IMR-90 (cell line): ENCODE results near the gene UBASH3B. TPM values are rescaled to one million over a fixed set of nuclear protein-coding genes. Genes with fewer than 3 reads are reported as not detected.

Experiments
- ATAC-seq: fragments of 200-7000 bp; cut with Tn5 transposase; 2 replicates; pipeline ENCODE4 v1.9.1; 2020; ENCODE audit warnings: low read depth, mild to moderate bottlenecking, moderate library complexity
- BruUV-seq: library from RNA; stranded (reverse); fragments of 400-500 nt; replicated peaks from 2 replicates; lab custom pipeline; 2021; lab: Mats Ljungman, UMichigan
- CTCF ChIA-PET: fragments of 300-600 bp; formaldehyde crosslinking; extraction: SDS; loops from one replicate; lab custom pipeline; 2021; ENCODE audit warnings: antibody characterized with exemption; lab: Yijun Ruan, JAX
- POLR2A ChIA-PET: fragments of 300-600 bp; sonication (Branson Sonifier 250); formaldehyde crosslinking; loops from one replicate; lab custom pipeline; 2022; ENCODE audit warnings: antibody characterized with exemption; ENCODE audit not compliant: unreplicated experiment; lab: Charles Lee
- DNase-seq: peaks from one replicate; pipeline ENCODE4 v3.0.0; 2013
- H2AFZ ChIP-seq: replicated peaks from 2 replicates; pipeline ENCODE3; 2013; ENCODE audit warnings: low read length, mild to moderate bottlenecking; ENCODE audit not compliant: poor library complexity
- H2AK5ac ChIP-seq: 2 replicates; pipeline ENCODE4 v1.6.1; 2013; ENCODE audit warnings: low read depth, low read length, inconsistent platforms
- H2AK9ac ChIP-seq: replicated peaks from 2 replicates; pipeline ENCODE3; 2013; ENCODE audit warnings: mild to moderate bottlenecking, low read depth, low read length, moderate library complexity; ENCODE audit not compliant: poor library complexity
- H2BK120ac ChIP-seq: 2 replicates; pipeline ENCODE4 v1.6.1; 2013; ENCODE audit warnings: low read depth, low read length, inconsistent platforms
- H2BK15ac ChIP-seq: 3 replicates; pipeline ENCODE4 v1.6.1; 2013; ENCODE audit warnings: low read depth, low read length, inconsistent platforms
- H2BK20ac ChIP-seq: 2 replicates; pipeline ENCODE4 v1.6.1; 2013; ENCODE audit warnings: low read depth, mild to moderate bottlenecking, inconsistent platforms, low read length, moderate library complexity
- H2BK5ac ChIP-seq: 2 replicates; pipeline ENCODE4 v1.6.1; 2013; ENCODE audit warnings: mild to moderate bottlenecking, low read depth, low read length, inconsistent platforms; ENCODE audit not compliant: poor library complexity, severe bottlenecking
- H3K14ac ChIP-seq: replicated peaks from 2 replicates; pipeline ENCODE4 v1.6.1; 2013; ENCODE audit warnings: low read depth, low read length, inconsistent platforms
- H3K18ac ChIP-seq: 2 replicates; pipeline ENCODE4 v1.6.1; 2013; ENCODE audit warnings: low read depth, low read length, control low read depth
- H3K23ac ChIP-seq: 2 replicates; pipeline ENCODE4 v1.6.1; 2013; ENCODE audit warnings: low read depth, low read length, inconsistent platforms
- H3K27ac ChIP-seq: 2 replicates; pipeline ENCODE4 v1.5.1; 2013; ENCODE audit warnings: mild to moderate bottlenecking, control low read depth, low read length; ENCODE audit not compliant: insufficient read depth
- H3K27me3 ChIP-seq: 2 replicates; pipeline ENCODE4 v1.6.1; 2013; ENCODE audit warnings: low read length; ENCODE audit not compliant: control insufficient read depth, insufficient read depth
- H3K36me3 ChIP-seq: 2 replicates; pipeline ENCODE4 v1.6.1; 2013; ENCODE audit warnings: low read length, mixed read lengths; ENCODE audit not compliant: control insufficient read depth, insufficient read depth
- H3K4ac ChIP-seq: 2 replicates; pipeline ENCODE4 v1.6.1; 2013; ENCODE audit warnings: low read depth, low read length, inconsistent platforms
- H3K4me1 ChIP-seq: 2 replicates; pipeline ENCODE4 v1.6.1; 2013; ENCODE audit warnings: low read length, mixed read lengths; ENCODE audit not compliant: control insufficient read depth, insufficient read depth
- H3K4me2 ChIP-seq: 2 replicates; pipeline ENCODE4 v1.6.1; 2013; ENCODE audit warnings: low read depth, mild to moderate bottlenecking, control low read depth, low read length, moderate library complexity
- H3K4me3 ChIP-seq: 2 replicates; pipeline ENCODE4 v1.5.1; 2013; ENCODE audit warnings: low read depth, mild to moderate bottlenecking, control low read depth, low read length, moderate library complexity; ENCODE audit not compliant: insufficient read depth
- H3K56ac ChIP-seq: 2 replicates; pipeline ENCODE4 v1.6.1; 2013; ENCODE audit warnings: low read length, inconsistent platforms; ENCODE audit not compliant: insufficient read depth; ENCODE audit errors: extremely low read depth
- H3K79me1 ChIP-seq, 2 experiments: 2 replicates each; pipeline ENCODE4 v1.6.1; 2013; ENCODE audit warnings: low read length in 2 of 2, inconsistent platforms in 1 of 2, low read depth in 1 of 2
- H3K9ac ChIP-seq: 2 replicates; pipeline ENCODE4 v1.6.1; 2013; ENCODE audit warnings: low read depth, low read length, control low read depth
- H3K9me1 ChIP-seq: 2 replicates; pipeline ENCODE4 v1.6.1; 2013; ENCODE audit warnings: low read length, inconsistent platforms; ENCODE audit not compliant: insufficient read depth
- H3K9me3 ChIP-seq: 2 replicates; pipeline ENCODE4 v1.6.1; 2013; ENCODE audit warnings: low read length; ENCODE audit not compliant: control insufficient read depth, insufficient read depth
- H4K20me1 ChIP-seq: 2 replicates; pipeline ENCODE4 v1.6.1; 2013; ENCODE audit warnings: low read length, inconsistent platforms; ENCODE audit not compliant: insufficient read depth
- H4K5ac ChIP-seq: 2 replicates; pipeline ENCODE4 v1.6.1; 2013; ENCODE audit warnings: mild to moderate bottlenecking, low read depth, low read length, control low read depth
- H4K8ac ChIP-seq, 2 experiments: 2 replicates each; pipeline ENCODE4 v1.6.1; 2013; ENCODE audit warnings: low read depth in 2 of 2, low read length in 2 of 2, control low read depth in 1 of 2, inconsistent platforms in 1 of 2
- H4K91ac ChIP-seq: 2 replicates; pipeline ENCODE4 v1.6.1; 2013; ENCODE audit warnings: low read depth, low read length, inconsistent platforms; ENCODE audit not compliant: insufficient read depth
- CEBPB ChIP-seq: IDR thresholded peaks from 2 replicates; pipeline ENCODE4 v1.6.1; 2012; ENCODE audit warnings: low read depth, low read length, improper control_type of control experiment
- CHD1 ChIP-seq: IDR thresholded peaks from 2 replicates; pipeline ENCODE4 v1.6.1; 2012; ENCODE audit warnings: low read depth, low read length, improper control_type of control experiment
- MAFK ChIP-seq: IDR thresholded peaks from 2 replicates; pipeline ENCODE4 v1.6.1; 2012; ENCODE audit warnings: low read depth, low read length, improper control_type of control experiment
- MAZ ChIP-seq: IDR thresholded peaks from 2 replicates; pipeline ENCODE4 v1.6.1; 2012; ENCODE audit warnings: low read depth, mild to moderate bottlenecking, low read length, improper control_type of control experiment, moderate library complexity, borderline replicate concordance
- RAD21 ChIP-seq: IDR thresholded peaks from 2 replicates; pipeline ENCODE4 v1.6.1; 2012; ENCODE audit warnings: low read length, improper control_type of control experiment
- RCOR1 ChIP-seq: IDR thresholded peaks from 2 replicates; pipeline ENCODE4 v1.6.1; 2012; ENCODE audit warnings: mild to moderate bottlenecking, low read length, improper control_type of control experiment; ENCODE audit not compliant: insufficient replicate concordance
- RFX5 ChIP-seq: IDR thresholded peaks from 2 replicates; pipeline ENCODE4 v1.8.0; 2012; ENCODE audit warnings: low read depth, mild to moderate bottlenecking, low read length, moderate library complexity
- WGBS, 2 experiments: methylation state at CpG; one replicate each; pipeline versions ENCODE4 v1.1.5 to v1.1.7; 2013; ENCODE audit warnings: missing lambda C conversion rate in 2 of 2; ENCODE audit not compliant: insufficient read length in 1 of 2; ENCODE audit errors: extremely low coverage in 2 of 2; 5-methylcytosine and 5-hydroxymethylcytosine counted together
- dilution Hi-C: fragments of 300-500 bp; cut with HindIII; formaldehyde crosslinking; loops from one replicate; pipeline ENCODE4 v1.14.3; 2018; ENCODE audit warnings: low sequenced_read_pairs; ENCODE audit not compliant: unreplicated experiment
- in situ Hi-C: fragments of 300-500 bp; cut with MboI; formaldehyde crosslinking; loops from 3 replicates; pipeline ENCODE4 v1.14.3; 2019; ENCODE audit warnings: low sequenced_read_pairs, inconsistent platforms, mixed read lengths
- intact Hi-C: fragments of 100-400 bp; cut with micrococcal nuclease; formaldehyde crosslinking; loops from 2 replicates; pipeline ENCODE4 v1.10.0; 2022
- polyA plus RNA-seq, 3 experiments: library from polyadenylated mRNA; depleted of rRNA; stranded (reverse); fragments of >200 nt; gene quantifications; 2 replicates each; pipeline ENCODE4 v1.2.3, GENCODE V29; 2012; ENCODE audit warnings: low replicate concordance in 1 of 3
- total RNA-seq: library from RNA; depleted of rRNA; stranded (reverse); fragments of >200 nt; gene quantifications from 2 replicates; pipeline ENCODE4 v1.2.3, GENCODE V29; 2012
- TF ChIP-seq, protein P1 (sequence below): fragments of 150-350 bp; IDR thresholded peaks from 2 replicates; pipeline ENCODE4 v1.6.1; 2016; ENCODE audit warnings: low read depth, mild to moderate bottlenecking, low read length, moderate library complexity, borderline replicate concordance

UBASH3B gene
- total and polyA plus RNA-seq, 2 of the 4 experiments (the other 2 are of a cell fraction) = 27.2 to 48.0 TPM

DNA sequence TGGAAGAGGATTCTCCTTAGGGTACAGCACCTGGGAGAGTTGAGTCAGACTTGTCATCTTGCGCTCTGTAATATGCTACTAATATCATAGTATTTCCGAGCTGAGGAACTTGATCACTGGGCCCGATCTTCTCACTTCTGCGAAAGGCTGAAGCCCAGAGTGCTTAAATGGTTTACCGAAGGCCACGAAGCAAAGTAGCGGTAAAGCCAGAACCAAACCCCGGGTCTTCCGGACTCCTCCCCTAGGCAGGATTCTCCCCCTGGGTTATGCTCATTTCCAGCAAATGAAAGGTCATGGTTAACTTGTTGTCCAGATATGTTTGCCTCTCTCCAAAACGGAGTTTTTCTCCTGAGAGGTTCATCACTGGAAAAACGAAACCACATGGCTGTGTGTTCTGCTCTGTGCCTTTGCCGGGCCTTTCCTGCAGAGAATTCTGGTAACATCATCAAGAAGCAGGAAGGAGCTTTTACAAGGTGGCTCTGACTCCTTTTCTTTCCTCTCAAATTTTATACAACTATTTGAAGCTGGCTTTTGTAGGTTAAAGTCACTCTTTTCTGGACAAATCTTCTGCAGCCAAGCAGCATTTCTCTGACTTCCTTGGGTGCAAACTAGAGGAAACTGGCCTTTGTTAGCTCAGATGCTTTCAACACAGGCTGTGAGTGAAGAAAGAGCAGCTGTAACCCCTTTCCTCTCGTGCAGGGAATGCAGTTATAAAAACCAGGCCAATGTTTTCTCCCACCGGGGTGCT is 35.5 kb downstream of the UBASH3B start:
- H4K5ac ChIP-seq = peak overlapping the region; percentile 76
- H3K56ac ChIP-seq = peak overlapping the region; percentile 25
- peak overlapping the region; percentile 29; the same call in 1 of the 2 replicates for H4K91ac ChIP-seq
- peaks cover 17% of the 10 kb centered on the region for H4K20me1 ChIP-seq
- WGBS, 2 experiments = 100% methylated on average over 1 of the region's 14 CpGs; no CpG with 5 or more reads in 1 of the 2 experiments
- H3K4me3 ChIP-seq = no peak overlapping the region
- H3K4me2 ChIP-seq = peak overlapping the region; percentile 62
- H2AFZ ChIP-seq = peak overlapping the region; percentile 46
- H3K9me1 ChIP-seq = peaks cover 6% of the 10 kb centered on the region
- H3K27me3 ChIP-seq = no peaks in the 10 kb centered on the region
- peak; percentile 75 for ATAC-seq
- POLR2A ChIA-PET = interaction anchor here (0.6 to 0.9 kb wide), 4 partner anchors 35 to 823 kb away, joined by 3 to 4 read pairs (median 4); partner anchors contain the start of gene UBASH3B
- peak overlapping the region; percentile 54 for H3K4ac ChIP-seq
- TF ChIP-seq RCOR1 = no peak
- peak; percentile 16; the same call in 1 of the 2 replicates for TF ChIP-seq CEBPB
- no peak for TF ChIP-seq CHD1
- no peak for TF ChIP-seq MAFK
- TF ChIP-seq RAD21 = no peak
- TF ChIP-seq, protein P1, sequence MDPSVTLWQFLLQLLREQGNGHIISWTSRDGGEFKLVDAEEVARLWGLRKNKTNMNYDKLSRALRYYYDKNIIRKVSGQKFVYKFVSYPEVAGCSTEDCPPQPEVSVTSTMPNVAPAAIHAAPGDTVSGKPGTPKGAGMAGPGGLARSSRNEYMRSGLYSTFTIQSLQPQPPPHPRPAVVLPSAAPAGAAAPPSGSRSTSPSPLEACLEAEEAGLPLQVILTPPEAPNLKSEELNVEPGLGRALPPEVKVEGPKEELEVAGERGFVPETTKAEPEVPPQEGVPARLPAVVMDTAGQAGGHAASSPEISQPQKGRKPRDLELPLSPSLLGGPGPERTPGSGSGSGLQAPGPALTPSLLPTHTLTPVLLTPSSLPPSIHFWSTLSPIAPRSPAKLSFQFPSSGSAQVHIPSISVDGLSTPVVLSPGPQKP = no peak
- TF ChIP-seq MAZ = no peak
- no peak for TF ChIP-seq RFX5
- H2AK9ac ChIP-seq = no peak overlapping the region
- dilution Hi-C loops = no loop called here
- peak overlapping the region; percentile 45 for H2BK5ac ChIP-seq
- H3K27ac ChIP-seq = peak overlapping the region; percentile 85; the same call in 1 of the 2 replicates
- peak; percentile 57 for DNase-seq
- H2BK15ac ChIP-seq = 0 out of 3 replicates have a peak overlapping the region, but pooled peaks have one; percentile 2
- H2AK5ac ChIP-seq = peak overlapping the region; percentile 77; the same call in 1 of the 2 replicates
- H3K4me1 ChIP-seq = peaks cover 17% of the 10 kb centered on the region
- BruUV-seq = no TSS peak
- H4K8ac ChIP-seq = peak overlapping the region; percentile 71 to 75
- H3K79me1 ChIP-seq = peaks cover 37 to 75% of the 10 kb centered on the region in 2 experiments
- no peaks in the 10 kb centered on the region for H3K36me3 ChIP-seq
- in situ Hi-C loops = loop anchor here (25.0 kb wide), 1 partner anchor 496 kb away; the partner anchor contains the start of gene CLMP
- H3K9ac ChIP-seq = peak overlapping the region; percentile 2
- peak overlapping the region; percentile 46 for H3K18ac ChIP-seq
- H3K23ac ChIP-seq = peak overlapping the region; percentile 67
- H3K9me3 ChIP-seq = no peaks in the 10 kb centered on the region
- peak overlapping the region; percentile 34; the same call in 1 of the 2 replicates for H2BK20ac ChIP-seq
- H2BK120ac ChIP-seq = peak overlapping the region; percentile 69
- H3K14ac ChIP-seq = peak overlapping the region; percentile 47
- intact Hi-C loops = no loop called here
- CTCF ChIA-PET = interaction anchor here (0.6 kb wide), 2 partner anchors 27 to 594 kb away, joined by 3 to 4 read pairs; no protein-coding TSS in a partner anchor
